OCI-LY7 (cell line): ENCODE results near the gene CUEDC1.

Experiments
- EZH2phosphoT487 ChIP-seq: fragments of 200-600 bp; sonication (generic); IDR thresholded peaks from 2 replicates; pipeline ENCODE4 v1.6.1; 2018; ENCODE audit warnings: low read depth, borderline replicate concordance, mild to moderate bottlenecking, mixed run types, antibody characterized with exemption, low read length, moderate library complexity, mixed read lengths
- TF ChIP-seq, protein P1 (sequence below): fragments of 200-600 bp; sonication (generic); conservative IDR thresholded peaks from 2 replicates; pipeline ENCODE4 v1.5.1; 2014; ENCODE audit warnings: mild to moderate bottlenecking, antibody characterized with exemption, low read length, moderate library complexity, mixed read lengths

DNA sequence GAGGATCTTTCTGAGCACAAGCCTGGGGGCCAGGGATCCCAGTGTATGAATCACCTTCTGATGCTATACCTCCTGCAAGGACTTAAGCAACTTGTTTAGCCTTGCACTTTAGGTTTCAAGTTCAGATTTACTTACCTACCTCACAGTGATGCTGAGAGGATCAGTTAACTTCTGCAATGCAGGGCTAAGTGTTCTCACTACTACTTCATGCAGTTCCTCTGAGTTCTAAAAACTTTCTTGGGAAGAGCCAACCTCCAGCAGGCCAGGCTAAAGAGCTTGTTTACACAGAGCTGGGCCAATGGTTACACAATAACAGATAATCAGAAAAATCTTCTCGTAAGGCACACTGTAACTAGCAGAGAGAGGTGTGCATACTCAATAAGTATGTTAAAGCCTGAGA lies 19.8 kb upstream of the CUEDC1 start:
- TF ChIP-seq, protein P1, sequence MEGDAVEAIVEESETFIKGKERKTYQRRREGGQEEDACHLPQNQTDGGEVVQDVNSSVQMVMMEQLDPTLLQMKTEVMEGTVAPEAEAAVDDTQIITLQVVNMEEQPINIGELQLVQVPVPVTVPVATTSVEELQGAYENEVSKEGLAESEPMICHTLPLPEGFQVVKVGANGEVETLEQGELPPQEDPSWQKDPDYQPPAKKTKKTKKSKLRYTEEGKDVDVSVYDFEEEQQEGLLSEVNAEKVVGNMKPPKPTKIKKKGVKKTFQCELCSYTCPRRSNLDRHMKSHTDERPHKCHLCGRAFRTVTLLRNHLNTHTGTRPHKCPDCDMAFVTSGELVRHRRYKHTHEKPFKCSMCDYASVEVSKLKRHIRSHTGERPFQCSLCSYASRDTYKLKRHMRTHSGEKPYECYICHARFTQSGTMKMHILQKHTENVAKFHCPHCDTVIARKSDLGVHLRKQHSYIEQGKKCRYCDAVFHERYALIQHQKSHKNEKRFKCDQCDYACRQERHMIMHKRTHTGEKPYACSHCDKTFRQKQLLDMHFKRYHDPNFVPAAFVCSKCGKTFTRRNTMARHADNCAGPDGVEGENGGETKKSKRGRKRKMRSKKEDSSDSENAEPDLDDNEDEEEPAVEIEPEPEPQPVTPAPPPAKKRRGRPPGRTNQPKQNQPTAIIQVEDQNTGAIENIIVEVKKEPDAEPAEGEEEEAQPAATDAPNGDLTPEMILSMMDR: no peak
- TF ChIP-seq EZH2phosphoT487: no peak
